Measurements from ENCODE around the gene PAF1.
"Not testable (repeated sequence)": the region's sequence is repeated elsewhere in the genome, so short reads cannot be mapped to it uniquely, and the experiment has no call there.

PAF1 gene

GRCh38 chr19:39351537-39352064 is 39.3 kb downstream of the PAF1 start:
- DNase-seq, result no peak

GRCh38 chr19:39350156-39350555 is 40.8 kb downstream of the PAF1 start:
- DNase-seq, result no peak

- no peak for DNase-seq
Observed at GRCh38 chr19:39349326-39349725, 41.6 kb downstream of the PAF1 start.

GRCh38 chr19:39347332-39348164 is 43.4 kb downstream of the PAF1 start:
- DNase-seq, result no peak

GRCh38 chr19:39345956-39346355 is 45.0 kb downstream of the PAF1 start:
- no peak for DNase-seq

- DNase-seq, result no peak
Observed at GRCh38 chr19:39342647-39343305, 48.1 kb downstream of the PAF1 start.

DNA sequence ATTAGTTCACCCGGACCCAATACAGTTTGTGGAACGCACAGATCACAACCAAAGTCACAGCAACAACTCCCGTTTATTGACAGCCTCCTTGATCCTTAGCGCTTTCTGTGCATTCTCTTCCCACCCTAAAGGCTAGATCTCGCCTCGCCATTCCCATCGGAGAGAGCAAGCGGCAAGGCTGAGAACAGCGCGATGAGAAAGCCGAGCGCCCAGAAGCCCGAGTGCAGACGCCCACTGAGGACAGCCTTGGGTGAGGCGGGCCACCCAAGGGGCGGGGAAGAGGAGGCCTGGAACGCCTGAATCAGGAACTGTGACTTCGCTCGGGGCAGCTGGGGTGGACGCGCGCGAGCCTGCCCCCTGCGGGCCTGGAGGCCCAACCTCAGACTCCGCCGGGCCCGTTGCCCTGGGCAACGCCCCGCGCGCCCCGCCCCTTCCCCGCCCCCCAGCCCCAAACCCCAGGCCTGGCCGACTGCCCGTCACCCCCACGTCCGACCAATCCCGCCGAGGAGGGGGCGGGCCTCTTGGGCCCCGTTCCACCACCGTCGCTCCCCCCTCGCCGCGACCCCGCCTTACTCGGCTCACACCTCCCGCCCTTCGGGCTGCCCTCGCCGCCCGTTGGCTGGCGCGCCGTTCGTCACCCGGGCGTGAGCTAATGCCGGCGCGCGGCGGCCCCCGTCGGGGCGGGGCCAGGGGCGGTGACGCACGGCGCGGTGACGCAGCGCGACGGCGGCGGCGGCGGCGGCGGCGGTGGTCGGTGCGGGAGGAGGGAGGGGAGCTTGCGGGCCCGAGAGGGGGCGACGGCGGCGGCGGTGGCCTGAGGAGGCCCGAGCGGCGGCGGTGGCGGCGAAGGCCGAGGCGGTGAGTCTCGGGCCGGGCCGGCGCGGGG is 48.9 kb downstream of the PAF1 start, which contains the start of gene SAMD4B:
TSS of gene SAMD4B (plus strand) at position 703 of the 886 bp plus-strand sequence. CDS start 14,473 bp downstream, outside the sequence.
- peak; percentile 99 for DNase-seq

DNA sequence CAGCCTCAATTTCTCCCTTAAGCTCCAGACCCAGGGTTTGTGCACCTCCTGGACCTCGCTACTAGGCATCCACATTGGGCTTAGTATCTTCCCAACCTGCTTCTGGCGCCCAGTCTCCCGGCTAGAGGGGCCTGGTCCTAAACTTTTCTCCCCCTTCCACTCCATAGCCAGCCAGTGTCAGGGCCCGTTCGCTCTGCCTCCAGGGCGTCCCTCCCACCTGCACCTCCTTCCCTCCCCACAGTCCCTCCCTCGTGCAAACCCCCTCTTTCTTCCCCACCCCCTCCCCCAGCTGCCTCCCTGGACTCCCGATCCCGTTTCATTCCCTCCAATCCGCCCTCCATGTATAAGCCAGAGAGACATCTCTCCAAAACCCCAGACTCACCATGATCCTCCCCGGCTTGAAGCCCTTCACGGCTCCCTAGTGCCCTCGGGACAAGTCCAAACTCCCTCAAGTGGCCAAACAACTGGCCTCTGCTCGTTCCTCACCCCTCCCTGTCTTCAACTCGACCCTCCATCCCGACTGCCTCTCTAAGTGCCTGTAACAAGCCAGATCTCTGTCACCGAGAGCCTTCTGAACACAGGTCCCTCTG is 49.7 kb downstream of the PAF1 start:
- DNase-seq, result no peak

- DNase-seq, result not testable (repeated sequence)
Observed at GRCh38 chr19:39340156-39340555, 50.8 kb downstream of the PAF1 start.

DNA sequence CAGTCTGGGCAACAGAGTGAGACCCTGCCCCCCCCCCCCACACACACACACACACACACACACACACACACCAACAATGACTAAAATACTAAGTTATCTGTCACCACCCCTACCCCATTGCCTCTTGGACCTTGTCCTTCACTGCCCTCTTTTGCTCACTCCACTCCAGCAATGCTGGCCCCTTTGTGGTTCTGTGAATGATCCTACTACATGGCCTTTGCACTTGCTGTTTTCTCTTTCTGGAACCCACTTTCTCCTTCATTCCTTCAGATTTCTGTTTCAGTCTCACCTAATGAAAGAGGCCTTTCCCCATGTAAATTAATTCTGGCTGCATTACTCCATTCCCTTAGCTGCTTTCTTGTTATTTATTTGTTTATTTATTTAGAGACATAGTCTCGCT is 51.2 kb downstream of the PAF1 start:
- no peak for DNase-seq

DNA sequence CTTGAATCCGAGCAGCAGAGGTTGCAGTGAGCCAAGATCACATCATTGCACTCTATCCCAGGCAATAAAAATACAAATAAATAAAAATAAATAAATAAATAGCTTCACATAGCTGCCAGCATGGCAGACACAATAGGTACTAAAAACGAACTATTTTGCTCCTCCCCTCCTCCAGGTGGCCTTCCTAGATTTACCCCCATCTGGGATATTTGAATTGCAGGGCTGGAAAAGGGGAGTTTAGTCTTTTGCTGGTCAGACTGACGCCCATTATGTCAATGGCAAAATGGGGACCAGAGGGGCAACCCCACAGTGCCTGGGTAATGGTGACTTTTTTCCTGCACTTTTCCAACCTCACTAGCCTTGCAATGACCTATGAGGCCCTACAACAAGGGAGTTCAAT is 54.4 kb downstream of the PAF1 start:
- no peak for DNase-seq
